CD8-positive, alpha-beta memory T cell (primary cell): ENCODE results near the gene ATP2B2. TPM values are rescaled to one million over a fixed set of nuclear protein-coding genes. Genes with fewer than 3 reads are reported as not detected.
A peak's percentile ranks its signal among the peaks of the same experiment; 100 is the strongest.

Experiments used
- CTCF ChIA-PET: fragments of 350-600 bp; sonication (Branson Sonifier 250); formaldehyde crosslinking; loops from one replicate; lab custom pipeline; 2021; ENCODE audit warnings: antibody characterized with exemption; lab: Charles Lee
- POLR2A ChIA-PET: fragments of 350-600 bp; sonication (Branson Sonifier 250); formaldehyde crosslinking; loops from one replicate; lab custom pipeline; 2021; ENCODE audit warnings: antibody characterized with exemption; lab: Charles Lee
- DNase-seq, 5 donors: peaks; one replicate each; pipeline versions ENCODE4 v3.0.0 to v3.0.0-alpha.2; 2020 to 2022; ENCODE audit warnings: mixed read lengths in 1 of 5
- H3K27ac ChIP-seq: one replicate; pipeline ENCODE4 v1.7.0; 2013; ENCODE audit warnings: low read depth, mild to moderate bottlenecking, low read length, moderate library complexity
- H3K27me3 ChIP-seq: 2 replicates; pipeline ENCODE4 v1.7.0; 2013; ENCODE audit warnings: low read length, mild to moderate bottlenecking; ENCODE audit not compliant: insufficient read depth, poor library complexity, severe bottlenecking
- H3K36me3 ChIP-seq: 2 replicates; pipeline ENCODE4 v1.7.0; 2013; ENCODE audit warnings: mild to moderate bottlenecking, low read length, moderate library complexity; ENCODE audit not compliant: insufficient read depth
- H3K4me1 ChIP-seq: 2 replicates; pipeline ENCODE4 v1.7.0; 2013; ENCODE audit warnings: mild to moderate bottlenecking, low read length, moderate library complexity; ENCODE audit not compliant: insufficient read depth
- H3K4me3 ChIP-seq: 2 replicates; pipeline ENCODE4 v1.7.0; 2013; ENCODE audit warnings: mild to moderate bottlenecking, low read length
- H3K9me3 ChIP-seq: 2 replicates; pipeline ENCODE4 v1.7.0; 2013; ENCODE audit warnings: mild to moderate bottlenecking, low read length
- H3K27ac Mint-ChIP-seq, 8 donors: one replicate each; pipeline ENCODE4 v1.8.0; 2020 to 2021; ENCODE audit warnings: mixed read lengths in 8 of 8, mild to moderate bottlenecking in 6 of 8, inconsistent platforms in 3 of 8, moderate library complexity in 3 of 8
- H3K27me3 Mint-ChIP-seq, 2 donors: one replicate each; pipeline ENCODE4 v1.8.0; 2020 to 2021; ENCODE audit warnings: mixed read lengths in 2 of 2, mild to moderate bottlenecking in 1 of 2, moderate library complexity in 1 of 2
- H3K36me3 Mint-ChIP-seq, 3 donors: one replicate each; pipeline ENCODE4 v1.8.0; 2020 to 2021; ENCODE audit warnings: mixed read lengths in 3 of 3, inconsistent platforms in 1 of 3, mild to moderate bottlenecking in 1 of 3
- H3K4me1 Mint-ChIP-seq, 3 donors: one replicate each; pipeline ENCODE4 v1.8.0; 2020 to 2021; ENCODE audit warnings: mixed read lengths in 3 of 3, inconsistent platforms in 1 of 3, mild to moderate bottlenecking in 1 of 3
- H3K4me3 Mint-ChIP-seq, 7 donors: one replicate each; pipeline ENCODE4 v1.8.0; 2020 to 2021; ENCODE audit warnings: mixed read lengths in 7 of 7, mild to moderate bottlenecking in 6 of 7, moderate library complexity in 4 of 7, inconsistent platforms in 2 of 7
- H3K9me3 Mint-ChIP-seq, 5 donors: one replicate each; pipeline ENCODE4 v1.8.0; 2020 to 2022; ENCODE audit warnings: mixed read lengths in 5 of 5, mild to moderate bottlenecking in 3 of 5, moderate library complexity in 2 of 5, inconsistent platforms in 1 of 5
- polyA plus RNA-seq: library from polyadenylated mRNA; unstranded; fragments of 300-500 nt; fragmentation: Illumina TruSeq; gene quantifications from one replicate; pipeline ENCODE4 v1.2.3, GENCODE V29; 2021
- total RNA-seq, 2 experiments: library from RNA; stranded (reverse); gene quantifications; one replicate each; pipeline ENCODE4 v1.2.3, GENCODE V29; 2021

Gene ATP2B2
- total and polyA plus RNA-seq, 3 experiments from 2014 or later: not detected

- Histone ChIP-seq H3K36me3 (no peaks in the 10 kb centered on the region), H3K27me3 (no peaks in the 10 kb centered on the region), H3K27ac (no peak overlapping the region), H3K9me3 (no peaks in the 10 kb centered on the region), H3K4me1 (no peaks in the 10 kb centered on the region), H3K4me3 (no peak overlapping the region)
- H3K4me1 Mint-ChIP-seq: no peaks in the 10 kb centered on the region
- no peak overlapping the region for H3K4me3 Mint-ChIP-seq
- CTCF ChIA-PET: interaction anchor here (6.2 kb wide), 1 partner anchor 394 kb away, joined by 52 read pairs; no protein-coding TSS in a partner anchor
- POLR2A ChIA-PET: no interaction called here
- no peaks in the 10 kb centered on the region for H3K36me3 Mint-ChIP-seq
- H3K27me3 Mint-ChIP-seq: peaks cover 0 to 7% of the 10 kb centered on the region in 2 donors
- DNase-seq: no peak
- H3K27ac Mint-ChIP-seq: no peak overlapping the region
- no peaks in the 10 kb centered on the region for H3K9me3 Mint-ChIP-seq
Measured at GRCh38 chr3:10345911-10346310, 159.5 kb downstream of the ATP2B2 start.

DNA sequence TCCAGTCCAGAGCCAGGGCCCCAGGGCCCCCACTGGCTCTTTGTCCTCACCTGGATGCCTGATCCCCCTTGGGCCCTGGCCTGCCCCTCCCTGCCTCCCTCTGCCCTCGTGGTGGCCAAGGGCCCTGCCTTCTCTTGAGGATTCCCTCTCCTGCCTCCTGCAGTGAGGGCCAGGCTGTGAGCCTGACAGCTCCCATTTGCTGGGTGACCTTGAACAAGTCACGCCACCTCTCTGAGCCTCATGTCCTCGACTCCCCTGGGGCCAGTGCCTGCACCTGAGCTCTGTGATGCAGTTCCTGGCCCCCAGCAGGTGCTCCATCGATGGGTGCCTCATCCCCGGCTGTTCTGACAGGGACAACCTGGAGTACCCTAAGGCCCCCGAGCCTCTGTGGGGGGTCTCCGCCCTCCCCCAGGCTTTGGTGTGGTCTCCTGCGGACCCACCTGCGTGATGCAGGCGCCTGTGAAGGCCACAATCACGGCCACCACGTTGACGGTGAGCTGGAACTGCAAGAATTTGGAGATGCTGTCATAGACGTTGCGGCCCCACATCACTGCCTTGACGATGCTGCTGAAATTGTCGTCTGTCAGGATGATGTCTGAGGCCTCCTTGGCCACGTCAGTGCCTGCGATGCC lies 160.3 kb downstream of the ATP2B2 start:
- Histone ChIP-seq H3K9me3 (no peaks in the 10 kb centered on the region), H3K36me3 (no peaks in the 10 kb centered on the region), H3K4me1 (no peaks in the 10 kb centered on the region), H3K27me3 (no peaks in the 10 kb centered on the region), H3K4me3 (no peak overlapping the region), H3K27ac (no peak overlapping the region)
- Mint-ChIP-seq H3K4me1 (no peaks in the 10 kb centered on the region), H3K27ac (no peak overlapping the region), H3K27me3 (peaks cover 3 to 4% of the 10 kb centered on the region in 2 donors), H3K4me3 (no peak overlapping the region), H3K9me3 (no peaks in the 10 kb centered on the region), H3K36me3 (no peaks in the 10 kb centered on the region)
- ChIA-PET POLR2A (no interaction called here), CTCF (interaction anchor here (0.7 to 6.2 kb wide), 5 partner anchors 13 to 395 kb away, joined by 3 to 52 read pairs (median 4); no protein-coding TSS in a partner anchor)
- no peak for DNase-seq

DNA sequence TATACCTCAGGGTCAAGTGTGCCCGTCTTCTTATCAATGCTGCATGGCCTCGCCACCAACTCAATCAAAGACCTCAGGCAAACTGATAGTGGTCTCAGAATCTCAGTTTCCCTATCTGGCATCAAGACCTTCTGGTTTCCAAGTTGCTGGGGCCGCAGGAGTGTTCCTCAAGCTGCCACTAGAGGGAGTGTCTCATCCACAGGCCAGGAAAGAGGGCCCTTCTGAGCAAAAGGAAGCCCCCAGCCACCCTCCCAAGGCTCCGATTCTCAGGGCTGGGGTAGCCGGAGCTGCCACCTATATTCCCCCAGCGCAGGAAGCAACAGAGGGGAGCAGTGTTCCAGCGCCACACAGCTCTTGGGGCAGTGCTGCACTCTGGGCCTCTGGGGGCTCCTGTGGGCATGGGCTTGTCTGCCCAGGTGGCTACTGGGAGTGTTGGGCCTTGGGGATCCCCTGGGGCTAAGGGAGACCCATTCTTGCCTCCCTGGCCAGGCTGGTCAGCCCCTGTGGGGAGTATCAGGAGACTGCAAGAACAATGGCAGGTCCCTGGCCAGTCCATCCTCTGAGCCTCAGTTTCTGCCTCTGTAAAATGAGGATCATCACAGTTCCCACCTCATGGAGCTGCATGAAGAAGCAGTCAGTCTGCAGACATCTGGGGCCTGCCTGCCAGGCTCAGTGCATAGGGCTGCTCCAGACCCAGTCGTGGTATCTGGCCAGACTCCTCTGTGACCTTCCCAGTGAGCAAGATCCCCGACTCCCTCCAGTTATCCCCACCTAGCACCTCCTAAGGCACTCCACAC lies 161.0 kb downstream of the ATP2B2 start:
- Histone ChIP-seq H3K4me3 (no peak overlapping the region), H3K4me1 (no peaks in the 10 kb centered on the region), H3K36me3 (no peaks in the 10 kb centered on the region), H3K9me3 (no peaks in the 10 kb centered on the region), H3K27ac (no peak overlapping the region), H3K27me3 (no peaks in the 10 kb centered on the region)
- peak; percentile 22 to 71 (median 38) for DNase-seq
- Mint-ChIP-seq H3K4me3 (no peak overlapping the region), H3K36me3 (no peaks in the 10 kb centered on the region), H3K4me1 (no peaks in the 10 kb centered on the region), H3K9me3 (no peaks in the 10 kb centered on the region), H3K27ac (no peak overlapping the region), H3K27me3 (peaks cover 3 to 4% of the 10 kb centered on the region in 2 donors)
- ChIA-PET POLR2A (no interaction called here), CTCF (interaction anchor here (0.7 to 6.2 kb wide), 9 partner anchors 11 to 395 kb away, joined by 3 to 52 read pairs (median 3); no protein-coding TSS in a partner anchor)

DNA sequence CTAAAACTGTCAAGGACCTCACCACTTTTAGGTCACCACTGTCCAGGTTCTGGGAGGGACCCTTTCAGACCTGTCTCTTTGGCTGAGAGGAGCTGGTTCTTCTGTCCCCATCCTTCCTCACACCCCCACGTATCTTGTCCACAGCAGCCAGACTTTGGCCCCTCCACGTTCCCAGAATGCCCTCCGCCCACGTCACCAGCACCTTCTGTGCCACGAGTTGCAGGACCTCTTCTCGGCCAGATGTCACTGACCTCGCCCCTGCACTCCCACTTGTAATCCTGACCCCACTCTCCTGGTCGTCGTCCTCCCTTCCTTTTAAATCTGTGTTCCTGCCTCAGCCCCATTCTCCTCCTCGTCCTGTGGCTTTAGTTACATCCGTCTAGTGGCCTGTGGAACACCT lies 161.9 kb downstream of the ATP2B2 start:
- no peaks in the 10 kb centered on the region for H3K36me3 Mint-ChIP-seq
- H3K4me1 Mint-ChIP-seq: no peaks in the 10 kb centered on the region
- peaks cover 3 to 4% of the 10 kb centered on the region in 2 donors for H3K27me3 Mint-ChIP-seq
- H3K4me3 ChIP-seq: no peak overlapping the region
- H3K4me3 Mint-ChIP-seq: no peak overlapping the region
- no peaks in the 10 kb centered on the region for H3K4me1 ChIP-seq
- no peaks in the 10 kb centered on the region for H3K27me3 ChIP-seq
- ChIA-PET POLR2A (no interaction called here), CTCF (interaction anchor here (1.0 to 6.2 kb wide), 5 partner anchors 12 to 396 kb away, joined by 3 to 52 read pairs (median 3); no protein-coding TSS in a partner anchor)
- H3K9me3 ChIP-seq: no peaks in the 10 kb centered on the region
- no peaks in the 10 kb centered on the region for H3K36me3 ChIP-seq
- peak overlapping the region in 2 of 8 donors; percentile 32 to 56 for H3K27ac Mint-ChIP-seq
- H3K9me3 Mint-ChIP-seq: no peaks in the 10 kb centered on the region
- H3K27ac ChIP-seq: no peak overlapping the region
- DNase-seq: no peak

GRCh38 chr3:10342781-10343180 lies 162.6 kb downstream of the ATP2B2 start:
- Histone ChIP-seq H3K27ac (no peak overlapping the region), H3K9me3 (no peaks in the 10 kb centered on the region), H3K36me3 (no peaks in the 10 kb centered on the region), H3K4me3 (no peak overlapping the region), H3K4me1 (no peaks in the 10 kb centered on the region), H3K27me3 (no peaks in the 10 kb centered on the region)
- H3K4me3 Mint-ChIP-seq: no peak overlapping the region
- POLR2A ChIA-PET: no interaction called here
- no peak for DNase-seq
- no peak overlapping the region for H3K27ac Mint-ChIP-seq
- peaks cover 3 to 4% of the 10 kb centered on the region in 2 donors for H3K27me3 Mint-ChIP-seq
- H3K4me1 Mint-ChIP-seq: no peaks in the 10 kb centered on the region
- no peaks in the 10 kb centered on the region for H3K36me3 Mint-ChIP-seq
- CTCF ChIA-PET: interaction anchor here (0.9 to 6.2 kb wide), 4 partner anchors 24 to 397 kb away, joined by 3 to 52 read pairs (median 4); no protein-coding TSS in a partner anchor
- no peaks in the 10 kb centered on the region for H3K9me3 Mint-ChIP-seq

- Mint-ChIP-seq H3K27me3 (peaks cover 3 to 4% of the 10 kb centered on the region in 2 donors), H3K9me3 (no peaks in the 10 kb centered on the region), H3K36me3 (no peaks in the 10 kb centered on the region), H3K4me1 (no peaks in the 10 kb centered on the region), H3K4me3 (no peak overlapping the region), H3K27ac (peak overlapping the region in 1 of 8 donors; percentile 24)
- Histone ChIP-seq H3K36me3 (no peaks in the 10 kb centered on the region), H3K4me1 (no peaks in the 10 kb centered on the region), H3K4me3 (no peak overlapping the region), H3K27ac (no peak overlapping the region), H3K27me3 (no peaks in the 10 kb centered on the region), H3K9me3 (no peaks in the 10 kb centered on the region)
- ChIA-PET CTCF (interaction anchor here (0.9 to 6.2 kb wide), 2 partner anchors 34 to 398 kb away, joined by 3 to 52 read pairs; no protein-coding TSS in a partner anchor), POLR2A (no interaction called here)
- no peak for DNase-seq
Measured at GRCh38 chr3:10341901-10342398, 163.4 kb downstream of the ATP2B2 start.

DNA sequence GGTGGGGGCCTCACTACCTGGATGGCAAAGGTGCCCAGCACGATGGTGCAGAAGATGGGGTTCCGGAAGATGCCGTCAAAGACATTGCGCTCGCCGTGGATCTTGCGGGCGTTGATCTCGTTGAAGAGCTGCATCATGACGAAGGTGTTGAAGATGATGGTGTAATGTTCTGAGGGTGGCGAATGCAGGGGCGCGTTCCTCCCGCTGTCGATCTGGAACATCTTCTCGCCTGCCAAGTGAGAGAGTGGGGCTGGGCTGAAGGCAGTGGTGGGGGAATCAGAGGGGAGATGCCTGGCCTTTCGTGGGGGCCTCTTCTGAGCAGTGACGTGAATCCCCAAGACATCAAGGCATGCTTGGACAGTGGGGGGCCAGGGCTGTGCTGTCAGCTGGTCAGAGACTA lies 164.9 kb downstream of the ATP2B2 start:
- H3K27ac Mint-ChIP-seq: peak overlapping the region in 1 of 8 donors; percentile 49
- no peaks in the 10 kb centered on the region for H3K4me1 Mint-ChIP-seq
- ChIA-PET POLR2A (no interaction called here), CTCF (interaction anchor here (1.1 kb wide), 1 partner anchor 18 kb away, joined by 3 read pairs; no protein-coding TSS in a partner anchor)
- Histone ChIP-seq H3K9me3 (no peaks in the 10 kb centered on the region), H3K27me3 (no peaks in the 10 kb centered on the region), H3K27ac (no peak overlapping the region), H3K4me3 (no peak overlapping the region), H3K4me1 (no peaks in the 10 kb centered on the region), H3K36me3 (no peaks in the 10 kb centered on the region)
- no peaks in the 10 kb centered on the region for H3K36me3 Mint-ChIP-seq
- H3K27me3 Mint-ChIP-seq: peaks cover 3 to 4% of the 10 kb centered on the region in 2 donors
- H3K4me3 Mint-ChIP-seq: no peak overlapping the region
- DNase-seq: no peak
- no peaks in the 10 kb centered on the region for H3K9me3 Mint-ChIP-seq

GRCh38 chr3:10340046-10340445 lies 165.3 kb downstream of the ATP2B2 start:
- Mint-ChIP-seq H3K36me3 (no peaks in the 10 kb centered on the region), H3K27me3 (peaks cover 4% of the 10 kb centered on the region in 2 donors), H3K4me3 (no peak overlapping the region), H3K27ac (no peak overlapping the region), H3K9me3 (no peaks in the 10 kb centered on the region), H3K4me1 (peaks cover 0 to 2% (median 2%) of the 10 kb centered on the region in 3 donors)
- DNase-seq: no peak
- H3K4me3 ChIP-seq: no peak overlapping the region
- CTCF ChIA-PET: no interaction called here
- no peaks in the 10 kb centered on the region for H3K36me3 ChIP-seq
- H3K4me1 ChIP-seq: no peaks in the 10 kb centered on the region
- POLR2A ChIA-PET: no interaction called here
- H3K27ac ChIP-seq: no peak overlapping the region
- no peaks in the 10 kb centered on the region for H3K9me3 ChIP-seq
- no peaks in the 10 kb centered on the region for H3K27me3 ChIP-seq
